VCaP (cell line): ENCODE measurements around the gene PRKACB.
"Not testable (repeated sequence)": the region's sequence is repeated elsewhere in the genome, so short reads cannot be mapped to it uniquely, and the experiment has no call there.

ENCODE experiments used
- H3K27ac ChIP-seq: fragments of 450-650 bp; 2 replicates; pipeline ENCODE4 v1.5.1; 2017
- CTCF ChIP-seq: fragments of 450-650 bp; conservative IDR thresholded peaks from 2 replicates; pipeline ENCODE4 v1.5.1; 2017; ENCODE audit warnings: mild to moderate bottlenecking, moderate library complexity

PRKACB gene

DNA sequence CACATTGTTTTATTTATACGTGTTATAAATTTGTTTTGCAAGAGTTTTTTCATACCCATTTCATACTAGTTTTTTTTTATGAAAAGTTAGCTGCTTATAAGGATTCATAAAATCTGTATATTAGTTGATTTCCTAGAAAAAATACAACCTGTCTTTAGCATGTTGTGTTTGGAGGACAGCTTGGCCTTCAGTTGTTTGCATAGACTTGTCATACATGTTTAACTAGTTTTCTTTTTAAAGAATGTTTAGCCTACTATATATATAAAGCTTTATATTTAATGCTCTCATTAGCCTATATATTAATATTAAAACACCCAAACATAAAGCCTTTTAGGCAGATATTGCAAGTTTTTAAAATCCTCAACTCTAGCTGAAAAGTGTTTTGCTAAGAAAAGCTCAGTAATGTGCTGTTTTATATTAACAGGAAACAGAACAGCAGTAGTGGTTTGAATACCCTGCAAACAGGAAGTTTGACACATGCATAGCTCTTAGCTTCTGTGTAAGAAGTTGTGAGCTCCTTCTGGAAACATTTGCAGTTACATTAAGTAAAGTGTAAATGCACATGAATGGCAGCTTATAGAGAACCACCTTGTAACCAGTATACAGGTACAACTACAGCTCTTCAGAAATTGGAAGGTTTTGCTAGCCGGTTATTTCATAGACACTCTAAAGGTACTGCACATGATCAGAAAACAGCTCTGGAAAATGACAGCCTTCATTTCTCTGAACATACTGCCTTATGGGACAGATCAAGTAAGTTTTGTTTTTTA is at the start of gene PRKACB:
Gene PRKACB (plus strand): TSS at position 476 of the 770 bp plus-strand sequence. CDS start 91 bp downstream, at position 567.
- peak within 1 kb of the TSS; percentile 88 for H3K27ac ChIP-seq
- TF ChIP-seq CTCF, result no peak

DNA sequence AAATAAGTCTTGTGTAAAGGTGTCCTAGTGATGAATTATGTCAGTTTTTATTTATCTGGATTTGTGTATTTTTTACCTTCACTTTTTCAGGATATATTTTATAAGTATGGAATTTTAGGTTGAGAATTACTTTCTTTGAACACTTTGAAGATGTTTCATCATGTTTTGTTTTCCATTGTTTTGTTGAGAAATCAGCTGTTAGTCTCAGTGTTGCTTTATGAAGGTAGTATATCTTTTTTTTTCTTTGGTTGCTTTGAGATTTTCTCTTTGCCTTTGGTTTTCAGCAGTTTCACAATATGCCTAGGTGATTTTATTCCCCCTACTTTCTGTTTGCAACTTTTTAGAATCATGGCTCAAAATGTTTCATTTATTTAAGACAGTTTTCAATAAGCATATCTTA is 48.8 kb upstream of the PRKACB start:
- no peak for TF ChIP-seq CTCF
- H3K27ac ChIP-seq, result no peak overlapping the region

DNA sequence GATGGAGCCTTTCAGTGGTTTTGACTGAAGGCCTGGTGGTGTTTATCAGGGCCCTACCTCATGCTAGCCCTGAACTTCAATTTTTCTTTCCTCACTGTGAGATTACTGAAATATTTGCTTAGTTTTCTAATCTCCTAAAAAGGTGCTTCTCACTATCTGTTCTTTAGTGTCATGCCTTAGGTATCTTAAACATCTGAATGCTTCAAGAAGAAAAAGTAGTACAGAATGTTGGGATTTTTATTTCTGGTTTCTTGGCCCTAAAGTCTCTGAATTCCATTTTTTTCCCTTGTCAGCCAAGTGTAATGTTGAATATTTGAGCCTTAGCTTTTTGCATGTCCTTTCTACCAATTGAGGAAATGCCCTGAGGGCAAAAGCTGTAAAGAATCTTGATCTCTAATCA is 47.9 kb upstream of the PRKACB start:
- no peak overlapping the region for H3K27ac ChIP-seq
- no peak for TF ChIP-seq CTCF

- no peak for TF ChIP-seq CTCF
- no peak overlapping the region for H3K27ac ChIP-seq
Measured at GRCh38 chr1:84101204-84101603, 42.9 kb upstream of the PRKACB start.

DNA sequence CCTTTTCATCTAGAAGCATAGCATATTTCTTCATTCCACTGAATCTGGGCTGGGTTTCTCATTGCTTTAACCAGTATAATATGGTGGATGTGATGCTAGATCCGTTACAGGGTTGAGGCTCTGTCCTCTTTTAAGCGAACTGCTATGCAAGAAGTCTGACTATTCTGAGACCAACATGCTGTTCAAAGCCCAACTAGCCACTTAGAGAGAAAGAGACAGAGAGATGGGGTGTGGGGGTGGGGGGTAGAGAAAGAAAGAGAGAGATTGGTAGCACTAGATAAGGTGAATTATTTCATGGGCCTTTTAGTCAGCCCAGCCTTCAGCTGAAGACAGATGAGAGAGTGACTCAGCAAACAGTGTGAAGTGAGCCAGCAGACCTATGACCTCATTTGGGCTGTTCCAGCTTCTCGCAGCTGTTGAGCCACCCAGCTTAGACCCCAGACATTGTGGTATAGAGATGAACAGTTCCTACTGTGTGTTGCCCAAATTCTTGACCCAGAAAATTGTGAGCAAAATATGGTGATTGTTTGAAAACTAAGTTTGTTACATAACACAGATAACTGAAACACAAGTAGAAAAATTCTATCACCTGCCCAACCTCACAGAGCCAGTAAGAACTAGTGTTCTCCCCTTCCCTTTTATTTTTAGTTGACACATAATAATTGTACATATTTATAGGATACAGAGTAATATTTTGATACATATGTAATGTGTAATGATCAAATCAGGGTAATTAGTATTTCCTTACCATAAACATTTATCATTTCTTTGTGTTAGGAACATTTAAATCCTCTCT is 40.7 kb upstream of the PRKACB start:
- no peak overlapping the region for H3K27ac ChIP-seq
- no peak for TF ChIP-seq CTCF

DNA sequence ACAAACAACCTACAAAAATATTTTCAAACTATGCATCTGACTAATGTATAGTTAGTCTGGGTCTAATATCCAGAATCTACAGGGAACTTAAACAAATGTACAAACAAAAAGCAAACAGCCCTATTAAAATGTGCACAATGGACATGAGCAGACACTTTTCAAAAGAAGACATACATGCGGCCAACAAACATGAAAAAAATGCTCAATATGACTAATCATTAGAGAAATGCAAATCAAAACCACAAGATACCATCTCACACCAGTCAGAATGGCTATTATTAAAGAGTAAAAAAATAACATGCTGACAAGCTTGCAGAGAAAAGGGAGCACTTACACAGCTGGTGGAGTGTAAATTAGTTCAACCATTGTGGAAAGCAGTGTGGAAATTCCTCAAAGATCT is 36.5 kb upstream of the PRKACB start:
- H3K27ac ChIP-seq, result not testable (repeated sequence)

- no peak for TF ChIP-seq CTCF
- no peak overlapping the region for H3K27ac ChIP-seq
Measured at GRCh38 chr1:84107955-84108354, 36.1 kb upstream of the PRKACB start.
